Keratinocyte (primary cell): ENCODE measurements around the gene C2orf69. TPM values are rescaled to one million over a fixed set of nuclear protein-coding genes. Genes with fewer than 3 reads are reported as not detected.

Source experiments
- DNase-seq: peaks from one replicate; pipeline ENCODE4 v3.0.0-alpha.2; 2011; ENCODE audit warnings: low read depth, missing footprints, low spot score
- FAIRE-seq: peaks from 2 replicates; lab custom pipeline; 2011; peaks lifted over from hg19 to GRCh38; lab: Jason Lieb, UNC
- H2AFZ ChIP-seq: 2 replicates; pipeline ENCODE4 v1.6.0; 2012; ENCODE audit warnings: low read length, control low read depth, inconsistent platforms; ENCODE audit not compliant: control insufficient read depth
- H3K27ac ChIP-seq: 2 replicates; pipeline ENCODE4 v1.5.1; 2011; ENCODE audit warnings: low read length; ENCODE audit not compliant: control insufficient read depth, insufficient read depth
- H3K27me3 ChIP-seq: 3 replicates; pipeline ENCODE4 v1.6.0; 2011; ENCODE audit warnings: low read length; ENCODE audit not compliant: control insufficient read depth, insufficient read depth; ENCODE audit errors: extremely low read depth
- H3K36me3 ChIP-seq, 2 experiments: 2 replicates in 1 of 2; 3 replicates in 1 of 2; pipeline ENCODE4 v1.5.1; 2011; ENCODE audit warnings: low read length in 2 of 2, mild to moderate bottlenecking in 1 of 2; ENCODE audit not compliant: control insufficient read depth in 2 of 2, insufficient read depth in 2 of 2; ENCODE audit errors: extremely low read depth in 1 of 2
- H3K4me1 ChIP-seq: 3 replicates; pipeline ENCODE4 v1.5.1; 2011; ENCODE audit warnings: low read length; ENCODE audit not compliant: control insufficient read depth, insufficient read depth; ENCODE audit errors: extremely low read depth
- H3K4me2 ChIP-seq: 3 replicates; pipeline ENCODE4 v1.6.0; 2011; ENCODE audit warnings: low read depth, low read length; ENCODE audit not compliant: control insufficient read depth, insufficient read depth; ENCODE audit errors: extremely low read depth
- H3K4me3 ChIP-seq, 3 experiments: fragments of 200-600 bp in 1 of 3; sonication (generic) in 1 of 3; 2 replicates in 2 of 3; 3 replicates in 1 of 3; pipeline ENCODE4 v1.5.1; 2011 to 2016; ENCODE audit warnings: low read length in 3 of 3, mild to moderate bottlenecking in 3 of 3, control low read depth in 2 of 3, inconsistent platforms in 1 of 3, low read depth in 1 of 3, mixed read lengths in 1 of 3, mixed run types in 1 of 3, moderate library complexity in 1 of 3; ENCODE audit not compliant: control insufficient read depth in 2 of 3, insufficient read depth in 2 of 3; ENCODE audit errors: extremely low read depth in 1 of 3
- H3K79me2 ChIP-seq: 2 replicates; pipeline ENCODE4 v1.6.0; 2012; ENCODE audit warnings: low read length; ENCODE audit not compliant: control insufficient read depth, insufficient read depth
- H3K9ac ChIP-seq: 3 replicates; pipeline ENCODE4 v1.6.0; 2011; ENCODE audit warnings: low read length; ENCODE audit not compliant: control insufficient read depth, insufficient read depth; ENCODE audit errors: extremely low read depth
- H3K9me1 ChIP-seq: 3 replicates; pipeline ENCODE4 v1.6.0; 2011; ENCODE audit warnings: low read length; ENCODE audit not compliant: control insufficient read depth, insufficient read depth; ENCODE audit errors: extremely low read depth
- H3K9me3 ChIP-seq: 2 replicates; pipeline ENCODE4 v1.5.1; 2012; ENCODE audit warnings: low read depth, low read length; ENCODE audit not compliant: control insufficient read depth
- H4K20me1 ChIP-seq: 3 replicates; pipeline ENCODE4 v1.6.0; 2011; ENCODE audit warnings: low read length; ENCODE audit not compliant: control insufficient read depth, insufficient read depth; ENCODE audit errors: extremely low read depth
- CTCF ChIP-seq, 3 experiments: IDR thresholded peaks in 1 of 3; conservative IDR thresholded peaks in 1 of 3; optimal IDR thresholded peaks in 1 of 3; 2 replicates in 2 of 3; 3 replicates in 1 of 3; pipeline versions ENCODE3 to v1.5.1; 2011; ENCODE audit warnings: low read length in 3 of 3, mild to moderate bottlenecking in 3 of 3, moderate library complexity in 2 of 3, control low read depth in 1 of 3, inconsistent platforms in 1 of 3; ENCODE audit not compliant: insufficient read depth in 2 of 3; ENCODE audit errors: extremely low read depth in 1 of 3
- EZH2 ChIP-seq: IDR thresholded peaks from one replicate; pipeline ENCODE4 v1.6.1; 2012; ENCODE audit warnings: inconsistent platforms, mild to moderate bottlenecking, low read length, moderate library complexity
- dilution Hi-C: fragments of 300-500 bp; cut with MboI; formaldehyde crosslinking; loops from one replicate; pipeline ENCODE4 v1.7.0; 2020; ENCODE audit warnings: low sequenced_read_pairs; ENCODE audit not compliant: extremely low pct_ligation_motif_present
- polyA plus RNA-seq, 5 experiments: library from polyadenylated mRNA; depleted of rRNA in 3 of 5; stranded (reverse) in 3 of 5; stranded (forward) in 1 of 5; unstranded in 1 of 5; fragments of >200 nt; gene quantifications; 1 replicate in 1 of 5; 2 replicates in 3 of 5; 3 replicates in 1 of 5; pipeline versions ENCODE4 v1.2.1 to v1.2.3, GENCODE V29; 2011 to 2012; ENCODE audit warnings: missing spikeins in 2 of 5, low read depth in 1 of 5, low replicate concordance in 1 of 5

C2orf69 gene
- polyA plus RNA-seq, 1 donor (not counting 4 experiments of a cell fraction or from before 2014, with no cell fraction given) = 8.6 TPM

- H3K9me3 ChIP-seq = no peaks in the 10 kb centered on the region
- DNase-seq (no peak), FAIRE-seq (no peak)
- dilution Hi-C loops = no loop called here
- H3K9ac ChIP-seq = no peak overlapping the region
- no peak overlapping the region for H3K4me2 ChIP-seq
- H3K27me3 ChIP-seq = no peaks in the 10 kb centered on the region
- no peak overlapping the region for H2AFZ ChIP-seq
- TF ChIP-seq CTCF (optimal IDR thresholded peaks at IDR 0.05 in 1 of 3, IDR thresholded peaks at IDR 0.05 in 1 of 3, conservative IDR thresholded peaks at IDR 0.05 in 1 of 3; ENCODE audit: extremely low read depth in 1 of 3, insufficient read depth in 2 of 3, low read length in 3 of 3) = no peak
- no peak for TF ChIP-seq EZH2
- H4K20me1 ChIP-seq = no peaks in the 10 kb centered on the region
- peaks cover 54% of the 10 kb centered on the region for H3K79me2 ChIP-seq
- no peak overlapping the region for H3K27ac ChIP-seq
- H3K4me1 ChIP-seq = peaks cover 7% of the 10 kb centered on the region
- peaks cover 0 to 13% of the 10 kb centered on the region in 2 experiments for H3K36me3 ChIP-seq
- H3K4me3 ChIP-seq = no peak overlapping the region
- no peaks in the 10 kb centered on the region for H3K9me1 ChIP-seq
Measured at GRCh38 chr2:199951023-199951422, 39.9 kb downstream of the C2orf69 start.

- no peaks in the 10 kb centered on the region for H4K20me1 ChIP-seq
- peak overlapping the region; percentile 87 for H2AFZ ChIP-seq
- DNase-seq (no peak), FAIRE-seq (peak; percentile 53)
- no peaks in the 10 kb centered on the region for H3K9me3 ChIP-seq
- peaks cover 75% of the 10 kb centered on the region for H3K79me2 ChIP-seq
- peaks cover 2 to 5% of the 10 kb centered on the region in 2 experiments for H3K36me3 ChIP-seq
- no peaks in the 10 kb centered on the region for H3K9me1 ChIP-seq
- peaks cover 15% of the 10 kb centered on the region for H3K4me1 ChIP-seq
- peak overlapping the region; percentile 81 for H3K27ac ChIP-seq
- peak overlapping the region; percentile 59 for H3K4me2 ChIP-seq
- TF ChIP-seq EZH2 = no peak
- TF ChIP-seq CTCF (optimal IDR thresholded peaks at IDR 0.05 in 1 of 3, IDR thresholded peaks at IDR 0.05 in 1 of 3, conservative IDR thresholded peaks at IDR 0.05 in 1 of 3; ENCODE audit: extremely low read depth in 1 of 3, insufficient read depth in 2 of 3, low read length in 3 of 3) = no peak
- dilution Hi-C loops = no loop called here
- no peaks in the 10 kb centered on the region for H3K27me3 ChIP-seq
- H3K9ac ChIP-seq = peak overlapping the region; percentile 96
- peak overlapping the region; percentile 82 to 98 (median 82) for H3K4me3 ChIP-seq
Measured at GRCh38 chr2:199955007-199955338, 43.9 kb downstream of the C2orf69 start.
